Loucy (cell line): ENCODE results near the gene CNKSR1.

Experiments used
- H2AFZ ChIP-seq: fragments of 200-600 bp; sonication (generic); 2 replicates; pipeline ENCODE4 v1.6.0; 2016; ENCODE audit warnings: antibody characterized with exemption, mild to moderate bottlenecking, low read length, moderate library complexity
- H3F3A ChIP-seq: fragments of 200-600 bp; 2 replicates; pipeline ENCODE4 v1.6.0; 2016; ENCODE audit warnings: antibody characterized with exemption, low read depth, mild to moderate bottlenecking
- H3K27me3 ChIP-seq: fragments of 200-600 bp; sonication (generic); 2 replicates; pipeline ENCODE4 v1.6.1; 2014; ENCODE audit warnings: low read length, mild to moderate bottlenecking; ENCODE audit not compliant: insufficient read depth, poor library complexity, severe bottlenecking
- H3K36me3 ChIP-seq: fragments of 200-600 bp; sonication (generic); 2 replicates; pipeline ENCODE4 v1.6.1; 2016; ENCODE audit warnings: low read length; ENCODE audit not compliant: insufficient read depth
- H3K4me1 ChIP-seq: fragments of 200-600 bp; sonication (generic); 2 replicates; pipeline ENCODE4 v1.5.1; 2014; ENCODE audit warnings: low read length, mild to moderate bottlenecking; ENCODE audit not compliant: insufficient read depth, poor library complexity, severe bottlenecking
- H3K4me2 ChIP-seq: fragments of 200-600 bp; sonication (generic); 2 replicates; pipeline ENCODE4 v1.6.0; 2014; ENCODE audit warnings: antibody characterized with exemption, low read length, low read depth, mild to moderate bottlenecking; ENCODE audit not compliant: poor library complexity, severe bottlenecking
- H3K4me3 ChIP-seq: fragments of 200-600 bp; sonication (generic); 2 replicates; pipeline ENCODE4 v1.5.1; 2014; ENCODE audit warnings: low read length, mild to moderate bottlenecking, mixed read lengths; ENCODE audit not compliant: poor library complexity, severe bottlenecking
- H3K79me2 ChIP-seq: fragments of 200-600 bp; sonication (generic); 2 replicates; pipeline ENCODE4 v1.6.1; 2014; ENCODE audit warnings: low read length; ENCODE audit not compliant: insufficient read depth
- H3K9ac ChIP-seq: fragments of 200-600 bp; sonication (generic); 2 replicates; pipeline ENCODE4 v1.6.0; 2014; ENCODE audit warnings: mild to moderate bottlenecking, low read depth, low read length, moderate library complexity; ENCODE audit not compliant: poor library complexity, severe bottlenecking
- H3K9me2 ChIP-seq: fragments of 200-600 bp; sonication (generic); replicated peaks from 2 replicates; pipeline ENCODE4 v1.6.1; 2016; ENCODE audit warnings: low read depth, low read length, mixed read lengths
- H3K9me3 ChIP-seq: fragments of 200-600 bp; sonication (generic); 2 replicates; pipeline ENCODE4 v1.6.1; 2014; ENCODE audit warnings: mild to moderate bottlenecking, antibody characterized with exemption, low read length, low read depth; ENCODE audit not compliant: insufficient read depth
- H4K20me1 ChIP-seq: fragments of 200-600 bp; sonication (generic); 2 replicates; pipeline ENCODE4 v1.6.0; 2014; ENCODE audit warnings: antibody characterized with exemption, low read length, mild to moderate bottlenecking; ENCODE audit not compliant: insufficient read depth, poor library complexity, severe bottlenecking
- CTCF ChIP-seq: fragments of 200-600 bp; sonication (generic); conservative IDR thresholded peaks from 2 replicates; pipeline ENCODE4 v1.5.1; 2014; ENCODE audit warnings: mild to moderate bottlenecking, antibody characterized with exemption, low read length
- EZH2phosphoT487 ChIP-seq: fragments of 200-600 bp; IDR thresholded peaks from 2 replicates; pipeline ENCODE4 v1.6.1; 2018; ENCODE audit warnings: antibody characterized with exemption, mild to moderate bottlenecking, moderate library complexity, borderline replicate concordance

CNKSR1 gene

GRCh38 chr1:26182383-26182696 is 5.0 kb downstream of the CNKSR1 start:
- Histone ChIP-seq H3K9ac (no peak overlapping the region), H2AFZ (no peak overlapping the region), H3K79me2 (no peaks in the 10 kb centered on the region), H3K9me3 (no peaks in the 10 kb centered on the region), H3K27me3 (no peaks in the 10 kb centered on the region), H3F3A (no peaks in the 10 kb centered on the region), H3K36me3 (no peaks in the 10 kb centered on the region), H3K4me2 (no peak overlapping the region), H3K9me2 (no peaks in the 10 kb centered on the region), H4K20me1 (no peaks in the 10 kb centered on the region), H3K4me3 (no peak overlapping the region), H3K4me1 (no peaks in the 10 kb centered on the region)
- no peak for TF ChIP-seq EZH2phosphoT487
- no peak for TF ChIP-seq CTCF

GRCh38 chr1:26184086-26184485 is 6.8 kb downstream of the CNKSR1 start:
- no peaks in the 10 kb centered on the region for H3K36me3 ChIP-seq
- H3K9ac ChIP-seq: no peak overlapping the region
- H3K9me3 ChIP-seq: no peaks in the 10 kb centered on the region
- no peaks in the 10 kb centered on the region for H3K79me2 ChIP-seq
- no peaks in the 10 kb centered on the region for H3K9me2 ChIP-seq
- no peak for TF ChIP-seq CTCF
- no peak for TF ChIP-seq EZH2phosphoT487
- no peaks in the 10 kb centered on the region for H3K27me3 ChIP-seq
- no peak overlapping the region for H2AFZ ChIP-seq
- no peak overlapping the region for H3K4me3 ChIP-seq
- no peaks in the 10 kb centered on the region for H3K4me1 ChIP-seq
- H4K20me1 ChIP-seq: no peaks in the 10 kb centered on the region
- H3F3A ChIP-seq: no peaks in the 10 kb centered on the region
- H3K4me2 ChIP-seq: no peak overlapping the region

- TF ChIP-seq EZH2phosphoT487 (no peak), CTCF (no peak)
Measured at GRCh38 chr1:26184883-26185282, 7.6 kb downstream of the CNKSR1 start.

More at GRCh38 chr1:26184883-26185282, 7.6 kb downstream of the CNKSR1 start:
- Histone ChIP-seq H3K4me2 (no peak overlapping the region), H4K20me1 (no peaks in the 10 kb centered on the region), H3K9me3 (no peaks in the 10 kb centered on the region), H3K4me1 (no peaks in the 10 kb centered on the region), H3K4me3 (no peak overlapping the region), H3K27me3 (no peaks in the 10 kb centered on the region), H3K79me2 (no peaks in the 10 kb centered on the region), H3K9me2 (no peaks in the 10 kb centered on the region), H3K9ac (no peak overlapping the region), H3F3A (no peaks in the 10 kb centered on the region), H3K36me3 (no peaks in the 10 kb centered on the region), H2AFZ (no peak overlapping the region)
